Measurements from ENCODE around the gene NPRL2.

Gene NPRL2

GRCh38 chr3:50350527-50351322 lies at the start of gene NPRL2, which contains the start of gene CYB561D2:
Gene NPRL2 (minus strand): TSS chr3:50350775. CDS start chr3:50350652, 123 bp downstream.
Gene CYB561D2 (plus strand): TSS chr3:50350862. CDS start chr3:50351434, 572 bp downstream.
- DNase-seq (ENCODE audit: low read depth): peak; percentile 100

- no peak for DNase-seq (ENCODE audit: low read depth)
These were observed 45.9 kb upstream of the NPRL2 start for GRCh38 chr3:50396502-50396901.

GRCh38 chr3:50395070-50395860 lies 44.7 kb upstream of the NPRL2 start:
- DNase-seq (ENCODE audit: low read depth): no peak

GRCh38 chr3:50393061-50393460 lies 42.5 kb upstream of the NPRL2 start:
- no peak for DNase-seq (ENCODE audit: low read depth)

- no peak for DNase-seq (ENCODE audit: low read depth)
These were observed 41.6 kb upstream of the NPRL2 start for GRCh38 chr3:50392101-50392715.

GRCh38 chr3:50390508-50391224 lies 40.1 kb upstream of the NPRL2 start:
- no peak for DNase-seq (ENCODE audit: low read depth)

- no peak for DNase-seq (ENCODE audit: low read depth)
These were observed 38.8 kb upstream of the NPRL2 start for GRCh38 chr3:50389414-50389767.

- no peak for DNase-seq (ENCODE audit: low read depth)
These were observed 38.3 kb upstream of the NPRL2 start for GRCh38 chr3:50388720-50389413.

GRCh38 chr3:50388016-50388719 lies 37.6 kb upstream of the NPRL2 start:
- DNase-seq (ENCODE audit: low read depth): no peak

GRCh38 chr3:50385754-50386153 lies 35.2 kb upstream of the NPRL2 start:
- no peak for DNase-seq (ENCODE audit: low read depth)

- DNase-seq (ENCODE audit: low read depth): no peak
These were observed 33.2 kb upstream of the NPRL2 start for GRCh38 chr3:50383750-50384149.

GRCh38 chr3:50382722-50383121 lies 32.1 kb upstream of the NPRL2 start:
- no peak for DNase-seq (ENCODE audit: low read depth)

GRCh38 chr3:50381383-50381782 lies 30.8 kb upstream of the NPRL2 start:
- DNase-seq (ENCODE audit: low read depth): no peak

- DNase-seq (ENCODE audit: low read depth): no peak
These were observed 30.0 kb upstream of the NPRL2 start for GRCh38 chr3:50380405-50381085.

GRCh38 chr3:50378757-50379156 lies 28.2 kb upstream of the NPRL2 start:
- no peak for DNase-seq (ENCODE audit: low read depth)

- DNase-seq (ENCODE audit: low read depth): no peak
These were observed 27.4 kb upstream of the NPRL2 start for GRCh38 chr3:50378024-50378423.

GRCh38 chr3:50375258-50375931 lies 24.8 kb upstream of the NPRL2 start:
- DNase-seq (ENCODE audit: low read depth): no peak

- no peak for DNase-seq (ENCODE audit: low read depth)
These were observed 24.0 kb upstream of the NPRL2 start for GRCh38 chr3:50374363-50375257.

Measured in stimulated activated CD8-positive, alpha-beta memory T cell treated with anti-CD3 and anti-CD28 coated beads, Interleukin-12 subunit alpha, Interleukin-12 subunit beta, amount 100 ng/mL, for 4 hours (primary cell).